Measurements from ENCODE around the gene FBRS.

Gene FBRS

DNA sequence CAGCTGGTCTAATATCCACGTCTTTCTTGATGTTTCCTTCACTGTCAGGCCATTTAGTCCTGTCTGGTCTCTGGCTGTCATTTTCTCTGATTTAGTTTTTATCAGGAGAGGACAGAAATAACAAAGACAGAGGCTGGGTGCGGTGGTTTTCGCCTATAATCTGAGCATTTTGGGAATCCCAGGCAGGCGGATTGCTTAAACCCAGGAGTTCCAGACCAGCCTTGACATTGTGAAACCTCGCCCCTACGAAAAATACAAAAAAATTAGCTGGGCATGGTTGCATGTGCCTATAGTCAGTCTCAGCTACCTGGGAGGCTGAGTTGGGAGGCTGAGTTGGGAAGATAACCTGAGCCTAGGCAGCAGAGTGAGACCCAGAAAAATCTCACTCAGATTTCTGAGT, 47.8 kb downstream of the FBRS start:
- no peak for DNase-seq (ENCODE audit: low spot score)
- TF ChIP-seq, protein P1, sequence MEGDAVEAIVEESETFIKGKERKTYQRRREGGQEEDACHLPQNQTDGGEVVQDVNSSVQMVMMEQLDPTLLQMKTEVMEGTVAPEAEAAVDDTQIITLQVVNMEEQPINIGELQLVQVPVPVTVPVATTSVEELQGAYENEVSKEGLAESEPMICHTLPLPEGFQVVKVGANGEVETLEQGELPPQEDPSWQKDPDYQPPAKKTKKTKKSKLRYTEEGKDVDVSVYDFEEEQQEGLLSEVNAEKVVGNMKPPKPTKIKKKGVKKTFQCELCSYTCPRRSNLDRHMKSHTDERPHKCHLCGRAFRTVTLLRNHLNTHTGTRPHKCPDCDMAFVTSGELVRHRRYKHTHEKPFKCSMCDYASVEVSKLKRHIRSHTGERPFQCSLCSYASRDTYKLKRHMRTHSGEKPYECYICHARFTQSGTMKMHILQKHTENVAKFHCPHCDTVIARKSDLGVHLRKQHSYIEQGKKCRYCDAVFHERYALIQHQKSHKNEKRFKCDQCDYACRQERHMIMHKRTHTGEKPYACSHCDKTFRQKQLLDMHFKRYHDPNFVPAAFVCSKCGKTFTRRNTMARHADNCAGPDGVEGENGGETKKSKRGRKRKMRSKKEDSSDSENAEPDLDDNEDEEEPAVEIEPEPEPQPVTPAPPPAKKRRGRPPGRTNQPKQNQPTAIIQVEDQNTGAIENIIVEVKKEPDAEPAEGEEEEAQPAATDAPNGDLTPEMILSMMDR (IDR thresholded peaks at IDR 0.05; ENCODE audit: extremely low read depth, insufficient read depth, missing control alignments), result no peak
- in situ Hi-C loops (cut with MboI; ENCODE audit: low pct_unique_long_range_greater_than_20kb, low sequenced_read_pairs, unreplicated experiment), result no loop called here

DNA sequence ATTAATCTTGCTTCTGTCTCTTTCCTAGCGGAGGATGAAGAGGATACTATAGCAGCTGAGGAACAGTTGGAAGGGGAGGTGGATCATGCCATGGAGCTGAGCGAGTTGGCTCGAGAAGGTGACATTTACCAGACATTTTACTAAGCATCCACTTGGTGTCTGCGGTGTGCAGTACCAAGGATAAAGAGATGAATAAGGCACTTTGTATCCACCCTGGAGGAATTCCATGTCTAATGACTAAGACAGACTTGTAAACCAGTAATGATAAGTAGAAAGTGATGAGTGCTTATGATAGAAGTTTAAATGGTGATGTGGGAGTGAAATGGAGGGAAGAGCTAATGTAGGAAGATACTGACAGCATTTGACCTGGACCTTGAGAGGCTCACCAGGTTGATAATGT, 52.7 kb downstream of the FBRS start:
- in situ Hi-C loops (cut with MboI; ENCODE audit: low pct_unique_long_range_greater_than_20kb, low sequenced_read_pairs, unreplicated experiment), result no loop called here
- no peak for DNase-seq (ENCODE audit: low spot score)
- TF ChIP-seq, protein P1 (IDR thresholded peaks at IDR 0.05; ENCODE audit: extremely low read depth, insufficient read depth, missing control alignments), result no peak

DNA sequence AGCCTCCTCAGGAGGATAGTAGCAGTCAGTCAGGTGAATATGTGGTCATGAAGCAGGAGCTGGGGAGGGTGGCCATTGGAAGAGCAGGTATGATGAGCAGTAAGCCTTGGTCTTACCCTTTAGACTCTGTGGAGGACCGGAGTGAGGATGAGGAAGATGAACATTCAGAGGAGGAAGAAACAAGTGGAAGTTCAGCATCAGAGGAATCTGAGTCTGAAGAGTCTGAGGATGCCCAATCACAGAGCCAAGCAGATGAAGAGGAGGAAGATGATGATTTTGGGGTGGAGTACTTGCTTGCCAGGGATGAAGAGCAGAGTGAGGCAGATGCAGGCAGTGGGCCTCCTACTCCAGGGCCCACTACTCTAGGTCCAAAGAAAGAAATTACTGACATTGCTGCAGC, 53.5 kb downstream of the FBRS start:
- in situ Hi-C loops (cut with MboI; ENCODE audit: low pct_unique_long_range_greater_than_20kb, low sequenced_read_pairs, unreplicated experiment), result no loop called here
- DNase-seq (ENCODE audit: low spot score), result no peak
- TF ChIP-seq, protein P1 (IDR thresholded peaks at IDR 0.05; ENCODE audit: extremely low read depth, insufficient read depth, missing control alignments), result no peak

DNA sequence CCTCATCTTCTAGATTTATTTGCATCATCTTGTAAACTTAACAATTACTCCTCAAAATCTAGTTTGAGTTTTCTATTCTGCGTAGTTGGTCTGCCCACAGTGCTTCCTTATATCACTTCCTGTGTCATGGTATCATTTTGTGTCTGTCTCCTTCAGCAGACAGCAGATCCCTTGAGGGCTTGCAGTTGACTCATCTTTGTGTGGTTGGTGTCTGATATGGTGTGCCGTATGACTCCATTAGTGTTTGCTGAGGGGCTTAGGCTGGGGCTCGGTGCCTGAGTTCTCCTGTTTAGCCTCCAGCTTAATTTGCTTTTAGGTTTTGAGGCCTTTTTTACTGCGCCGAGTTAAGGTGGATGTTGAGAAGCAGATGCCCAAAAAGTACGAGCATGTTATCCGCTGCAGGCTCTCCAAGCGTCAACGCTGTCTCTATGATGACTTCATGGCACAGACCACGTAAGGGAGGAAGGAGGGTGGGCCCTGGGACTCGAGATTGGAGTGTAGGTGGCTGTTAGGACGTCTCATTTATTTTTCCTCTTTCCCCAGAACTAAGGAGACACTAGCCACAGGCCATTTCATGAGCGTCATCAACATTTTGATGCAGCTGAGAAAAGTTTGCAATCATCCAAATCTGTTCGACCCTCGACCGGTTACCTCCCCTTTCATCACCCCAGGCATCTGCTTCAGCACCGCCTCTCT, 57.7 kb downstream of the FBRS start:
- DNase-seq (ENCODE audit: low spot score), result peak; percentile 48
- TF ChIP-seq, protein P1 (IDR thresholded peaks at IDR 0.05; ENCODE audit: extremely low read depth, insufficient read depth, missing control alignments), result no peak
- in situ Hi-C loops (cut with MboI; ENCODE audit: low pct_unique_long_range_greater_than_20kb, low sequenced_read_pairs, unreplicated experiment), result no loop called here

DNA sequence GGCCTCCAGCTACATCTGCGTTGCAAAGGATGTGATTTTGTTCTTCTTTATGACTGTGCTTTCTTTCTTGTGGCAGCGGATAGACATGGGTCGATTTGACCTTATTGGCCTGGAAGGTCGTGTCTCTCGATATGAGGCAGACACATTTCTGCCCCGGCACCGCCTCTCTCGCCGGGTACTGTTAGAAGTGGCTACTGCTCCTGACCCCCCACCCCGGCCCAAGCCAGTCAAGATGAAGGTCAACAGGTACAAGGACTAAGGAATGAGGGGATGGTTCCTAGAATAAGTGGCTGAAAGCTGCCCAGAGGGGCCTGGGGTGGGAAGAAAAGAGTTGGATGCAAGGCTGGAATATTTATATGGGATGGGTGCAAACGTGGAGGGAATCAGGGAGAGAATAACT, 61.9 kb downstream of the FBRS start:
- TF ChIP-seq, protein P1 (IDR thresholded peaks at IDR 0.05; ENCODE audit: extremely low read depth, insufficient read depth, missing control alignments), result no peak
- DNase-seq (ENCODE audit: low spot score), result no peak
- in situ Hi-C loops (cut with MboI; ENCODE audit: low pct_unique_long_range_greater_than_20kb, low sequenced_read_pairs, unreplicated experiment), result no loop called here

Data from GM13977 (cell line).